IPS-NIHi7 (cell line): Measurements from ENCODE around the gene DCTN1.
"Not testable (repeated sequence)": the region's sequence is repeated elsewhere in the genome, so short reads cannot be mapped to it uniquely, and the experiment has no call there.

Source experiments
- DNase-seq: peaks from one replicate; pipeline ENCODE4 v3.0.0; 2012; ENCODE audit warnings: mixed read lengths; ENCODE audit errors: extremely low spot score

Gene DCTN1

DNA sequence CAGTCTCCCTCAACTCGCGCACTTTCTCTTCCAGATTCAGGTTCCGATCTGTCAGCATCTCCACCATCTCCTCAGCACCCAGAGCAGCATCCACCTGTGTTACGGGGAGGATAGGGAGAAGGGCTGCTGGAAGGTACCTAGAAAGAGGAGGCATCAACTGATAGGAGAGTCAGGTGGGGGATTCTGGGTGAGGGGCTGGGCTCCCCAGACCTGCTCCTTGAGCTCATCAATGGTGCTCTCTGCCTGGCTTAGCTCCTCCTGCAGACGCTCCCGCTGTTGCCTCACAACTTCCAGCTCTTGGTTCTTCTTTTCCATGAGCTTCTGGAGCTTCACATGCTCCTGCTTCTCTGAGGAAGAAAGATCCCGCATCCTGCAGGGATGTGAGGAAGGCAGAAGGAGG is 10.1 kb downstream of the DCTN1 start:
- no peak for DNase-seq

DNA sequence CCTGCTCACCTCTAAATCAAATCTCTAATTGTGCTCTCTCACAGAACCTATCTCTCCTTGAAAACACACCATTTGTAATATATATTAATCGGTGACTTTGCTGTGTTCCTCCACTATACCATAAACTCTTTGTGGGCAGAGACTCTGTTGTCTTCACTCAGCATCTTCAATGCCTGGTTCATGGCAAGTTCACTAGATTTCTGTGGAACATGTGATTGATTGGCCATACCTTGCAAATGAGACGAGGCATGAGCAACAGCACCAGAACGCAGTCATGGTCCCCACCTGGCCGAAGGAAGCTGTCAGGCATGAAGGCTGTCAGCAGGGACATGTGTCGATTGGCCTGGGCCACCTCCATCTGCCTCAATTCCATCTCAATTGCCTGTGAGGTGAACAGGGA is 11.6 kb downstream of the DCTN1 start:
- no peak for DNase-seq

DNA sequence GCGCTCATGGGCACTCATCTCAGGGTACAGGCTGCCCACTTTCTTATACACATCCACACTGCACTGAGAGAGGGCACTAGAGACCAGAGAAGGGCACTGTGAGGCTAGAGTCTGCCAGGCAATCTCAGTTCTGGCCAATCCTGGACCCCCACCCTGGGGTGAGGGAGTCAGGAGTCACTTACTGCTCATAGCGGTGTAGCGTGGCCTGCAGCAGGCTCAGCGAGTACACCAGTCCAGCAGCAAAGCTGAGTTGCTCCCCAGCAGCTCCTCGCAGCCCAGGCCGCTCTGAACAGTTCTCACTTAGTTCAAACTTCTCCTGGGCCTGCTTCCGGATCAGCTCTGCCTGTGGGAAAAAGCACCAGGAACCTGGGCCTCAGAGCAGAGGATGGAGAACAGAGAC is 12.3 kb downstream of the DCTN1 start:
- no peak for DNase-seq

DNA sequence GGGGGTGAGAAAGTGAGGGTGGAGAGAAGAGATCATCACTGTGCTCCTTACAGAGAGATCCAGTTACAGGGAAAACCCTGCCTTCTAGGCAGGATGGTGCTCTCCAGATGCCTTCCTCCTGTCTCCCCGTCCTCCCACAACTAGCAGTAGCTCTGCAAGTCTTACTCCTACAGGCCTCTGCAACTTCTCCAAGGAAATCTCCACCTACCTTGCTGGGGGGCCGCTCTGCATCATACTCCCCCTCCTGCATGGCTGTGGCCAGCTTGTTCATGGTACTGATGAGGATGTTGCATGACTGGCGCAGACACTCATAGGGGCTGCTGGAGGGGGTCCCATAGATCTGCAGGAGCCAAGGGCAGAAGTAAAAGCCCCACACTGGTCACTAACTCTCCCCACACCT is 14.1 kb downstream of the DCTN1 start:
- DNase-seq = no peak

DNA sequence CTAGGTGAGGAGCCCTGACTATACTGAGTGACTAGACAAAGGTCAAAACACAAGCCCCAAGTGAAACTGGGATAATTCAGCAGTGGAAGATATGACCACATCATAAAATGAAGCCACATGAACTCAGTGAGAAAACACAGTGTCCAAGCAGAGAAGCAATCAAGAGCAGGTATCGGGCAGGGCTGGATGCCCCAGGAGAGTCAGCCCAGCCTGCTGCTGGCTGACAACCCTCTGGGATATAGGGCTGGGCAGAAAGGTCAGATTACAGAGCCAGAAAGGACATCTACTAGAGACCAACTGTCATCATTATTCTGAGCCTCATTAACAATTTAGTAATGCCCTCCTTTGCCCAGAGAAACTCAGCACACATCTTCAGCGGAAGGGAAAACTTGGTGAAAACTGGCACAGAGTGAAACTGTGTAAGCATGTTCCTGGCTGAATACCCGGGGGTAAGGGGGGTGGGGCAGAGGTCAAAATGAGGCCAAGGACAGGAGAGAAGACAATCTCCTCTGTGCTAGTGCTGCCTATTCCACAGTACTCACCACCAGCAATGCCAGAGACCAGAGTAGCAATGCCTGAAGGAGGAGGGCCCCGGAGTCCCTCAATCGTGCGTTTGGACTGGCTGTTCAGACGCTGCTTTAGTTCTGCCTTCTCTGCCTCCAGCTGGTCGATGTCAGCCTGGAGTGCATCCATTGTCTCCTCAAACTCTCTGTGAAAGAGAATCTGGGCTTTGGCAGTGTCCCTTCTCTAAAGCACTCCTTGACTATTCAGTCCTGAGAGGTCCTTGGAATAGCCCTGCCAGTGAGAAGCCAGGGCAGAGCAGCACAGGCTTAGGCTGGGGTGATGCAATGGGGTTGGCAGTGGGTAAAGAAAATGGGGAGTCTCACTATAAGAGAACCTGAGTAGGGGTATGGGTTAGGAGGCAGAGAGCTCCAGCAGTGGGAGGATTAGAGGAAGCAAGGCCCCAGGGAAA is 15.3 kb downstream of the DCTN1 start:
- no peak for DNase-seq

DNA sequence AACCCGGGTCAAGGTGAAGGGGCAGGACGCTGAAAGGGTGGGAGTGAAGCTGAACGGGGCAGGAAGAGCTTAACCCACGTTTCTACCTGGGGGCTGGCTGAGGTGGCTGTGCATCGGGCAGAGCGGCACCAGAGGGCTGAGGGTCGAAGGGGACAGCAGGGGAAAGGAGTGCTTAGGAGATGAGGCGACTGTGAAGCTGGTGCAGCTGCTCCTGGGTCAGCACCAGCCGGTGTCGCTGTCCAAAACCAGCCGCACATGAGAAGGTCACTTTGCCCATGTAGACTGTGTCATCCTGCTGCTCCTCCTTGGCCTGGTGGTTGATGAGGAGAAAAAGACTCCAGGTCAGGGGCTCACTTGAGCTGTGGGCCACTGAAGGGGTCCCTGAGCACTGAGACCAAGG is 18.8 kb downstream of the DCTN1 start:
- DNase-seq = no peak

DNA sequence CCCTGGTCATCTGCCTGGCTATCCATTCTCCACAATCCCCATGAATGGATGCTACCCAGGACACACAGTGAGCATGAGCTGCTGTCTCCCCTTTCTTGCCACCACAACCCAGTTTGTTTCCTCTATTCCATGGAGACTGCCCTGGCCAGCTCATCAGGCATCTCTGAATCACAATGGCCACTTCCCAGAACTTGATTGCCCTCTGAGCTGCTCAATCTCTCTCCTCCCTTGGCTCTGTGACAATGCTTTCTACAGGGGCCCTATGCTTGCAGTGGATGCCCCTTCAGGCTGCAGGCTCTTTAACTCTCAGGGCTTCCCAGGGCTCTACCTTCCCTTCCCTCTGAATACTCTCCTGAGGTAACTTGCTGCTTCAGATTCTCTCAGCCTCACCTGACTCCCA is 22.5 kb downstream of the DCTN1 start:
- DNase-seq = peak; percentile 35

DNA sequence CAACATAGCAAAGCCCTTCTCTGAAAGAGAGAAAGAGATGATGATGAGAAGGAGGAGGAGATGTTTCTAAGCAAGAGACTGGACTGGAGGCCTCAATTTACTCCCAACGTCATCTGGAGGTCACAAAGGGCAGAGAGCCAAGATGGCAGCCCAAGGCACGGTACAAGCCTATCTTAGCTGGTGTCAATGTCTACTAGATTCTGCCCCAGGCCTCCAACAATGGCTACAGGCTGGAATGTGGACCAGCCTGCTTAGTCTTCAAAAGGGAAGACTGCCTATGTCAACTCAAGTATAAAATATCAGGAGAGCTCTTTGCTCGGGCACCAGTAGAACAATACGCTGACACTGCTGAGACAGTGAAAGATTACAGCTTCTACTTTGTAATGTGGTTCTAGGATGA is 30.2 kb downstream of the DCTN1 start:
- DNase-seq = no peak

DNA sequence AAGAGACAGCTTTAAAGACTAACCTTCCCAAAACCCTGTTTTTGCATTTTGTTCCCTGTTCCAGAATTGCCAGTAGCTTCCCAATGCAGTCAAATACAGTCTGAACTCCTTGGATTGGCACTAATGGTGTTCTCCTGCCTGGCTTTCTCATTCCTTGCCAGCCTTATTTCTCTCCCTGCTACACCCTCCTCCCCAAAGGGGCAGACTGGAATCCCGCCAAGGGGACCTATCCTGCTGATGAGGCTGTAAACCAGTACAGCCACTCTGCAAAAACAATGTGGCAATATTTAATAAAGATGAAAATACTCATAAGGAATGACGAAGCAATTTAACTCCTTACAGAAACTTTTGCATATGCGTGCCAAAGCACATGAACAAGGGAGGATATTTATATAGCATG is 32.4 kb downstream of the DCTN1 start:
- DNase-seq = no peak

DNA sequence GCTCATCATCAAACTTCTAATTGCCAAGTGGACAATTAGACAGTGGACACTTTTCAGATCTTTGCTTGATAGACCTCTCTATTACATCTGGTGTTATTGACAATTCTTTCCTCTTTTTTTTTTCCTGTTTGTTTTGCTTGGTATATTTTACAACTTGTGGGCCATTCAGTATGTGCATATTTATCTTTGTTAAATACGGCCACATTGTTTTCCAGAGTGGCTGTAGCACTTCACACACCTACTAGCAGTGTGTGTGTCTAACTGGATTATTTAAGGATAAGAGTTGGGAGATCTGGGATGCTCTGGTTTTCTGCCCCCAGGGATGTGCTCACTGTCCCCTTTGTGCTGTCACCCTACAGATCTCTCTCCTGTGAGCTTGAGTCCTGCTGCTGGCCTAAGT is 32.8 kb downstream of the DCTN1 start:
- DNase-seq = no peak

DNA sequence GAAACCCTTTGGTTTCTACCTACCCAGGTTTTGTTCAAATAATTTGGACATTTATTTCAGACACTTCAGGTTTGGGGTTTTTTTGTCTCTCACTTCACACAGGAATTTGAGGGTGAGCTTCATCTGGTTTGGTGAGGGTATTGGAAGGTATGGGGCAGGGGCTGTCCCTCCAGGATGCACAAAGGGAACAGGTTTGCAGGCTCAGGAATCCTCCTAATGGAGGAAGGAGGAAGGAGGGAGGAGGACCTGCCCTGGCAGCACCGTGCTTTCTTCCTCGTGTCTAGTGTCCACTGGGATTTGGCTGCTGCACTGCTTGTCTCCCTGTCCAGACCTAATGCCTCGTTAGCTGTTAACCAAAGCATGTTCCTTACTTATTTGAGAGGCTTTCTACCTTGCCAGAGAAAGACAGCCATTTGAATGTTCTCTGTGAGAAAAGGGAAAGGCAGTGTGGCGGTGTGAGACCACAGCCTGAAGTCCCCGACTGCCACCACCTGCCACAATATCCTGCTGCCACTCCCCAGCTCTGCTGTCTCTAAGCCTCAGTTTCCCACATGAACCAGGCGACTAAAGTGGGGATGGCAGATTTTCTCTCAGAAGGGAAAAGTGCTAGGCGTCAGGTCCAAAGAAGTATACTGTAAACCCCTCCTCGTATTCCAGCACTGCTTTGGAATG is 34.7 kb downstream of the DCTN1 start:
- DNase-seq = no peak

DNA sequence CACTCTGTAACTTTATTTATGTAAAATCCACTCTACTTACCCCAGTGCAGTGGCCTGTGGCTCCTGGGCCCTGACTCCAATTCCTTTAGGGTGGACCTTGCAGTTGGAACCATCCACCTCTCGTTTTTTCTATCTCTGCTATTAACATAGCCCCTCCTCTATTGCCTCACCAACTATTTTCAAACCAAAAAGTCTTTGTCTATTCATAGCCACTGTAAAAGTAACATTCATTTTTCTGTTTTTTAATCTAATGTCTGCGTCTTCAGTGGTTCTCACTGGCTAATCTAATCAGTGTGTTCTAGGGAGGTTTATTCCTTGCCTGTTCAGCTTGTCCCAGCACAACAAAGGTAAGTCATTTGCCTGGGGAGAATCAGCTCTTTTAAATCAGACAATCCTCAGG is 36.8 kb downstream of the DCTN1 start, which contains the start of gene SLC4A5:
Gene SLC4A5, minus strand, starts transcription at position 101 of the 400 bp plus-strand sequence. CDS start 28,393 bp downstream, outside the sequence.
- no peak for DNase-seq

DNA sequence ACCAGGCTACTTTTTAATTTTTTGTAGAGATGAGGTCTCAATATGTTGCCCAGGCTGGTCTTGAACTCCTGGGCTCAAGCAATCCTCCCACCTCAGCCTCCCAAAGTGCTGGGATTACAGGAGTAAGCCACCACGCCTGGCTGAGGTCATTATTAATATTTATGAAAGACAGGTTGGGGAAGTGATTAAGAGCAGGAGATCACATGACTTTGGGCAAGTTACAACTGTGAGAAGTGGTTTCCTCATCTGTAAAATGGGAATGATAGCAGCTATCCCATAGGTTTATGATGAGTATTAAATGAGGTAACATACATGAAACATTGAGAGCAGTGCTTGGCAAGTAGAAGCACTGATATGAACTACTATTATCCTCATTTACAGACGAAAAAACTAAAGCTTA is 43.9 kb downstream of the DCTN1 start:
- DNase-seq = not testable (repeated sequence)

DNA sequence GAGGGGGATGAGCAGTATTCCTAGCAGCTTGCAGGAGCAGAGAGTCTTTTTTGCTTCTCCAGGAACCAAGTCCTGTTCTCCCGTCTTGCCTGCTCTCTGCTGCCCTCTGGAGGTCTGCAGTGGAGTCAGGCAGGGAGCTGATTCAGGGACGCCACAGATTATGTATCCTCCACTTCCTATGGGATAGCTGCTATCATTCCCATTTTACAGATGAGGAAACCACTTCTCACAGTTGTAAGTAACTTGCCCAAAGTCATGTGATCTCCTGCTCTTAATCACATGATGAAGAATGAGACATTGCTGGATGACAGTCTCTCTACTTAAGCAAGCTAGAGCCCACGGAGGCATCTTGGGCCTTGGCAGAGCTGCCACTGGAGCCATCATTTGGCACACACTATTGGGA is 45.2 kb downstream of the DCTN1 start:
- DNase-seq = peak; percentile 91

DNA sequence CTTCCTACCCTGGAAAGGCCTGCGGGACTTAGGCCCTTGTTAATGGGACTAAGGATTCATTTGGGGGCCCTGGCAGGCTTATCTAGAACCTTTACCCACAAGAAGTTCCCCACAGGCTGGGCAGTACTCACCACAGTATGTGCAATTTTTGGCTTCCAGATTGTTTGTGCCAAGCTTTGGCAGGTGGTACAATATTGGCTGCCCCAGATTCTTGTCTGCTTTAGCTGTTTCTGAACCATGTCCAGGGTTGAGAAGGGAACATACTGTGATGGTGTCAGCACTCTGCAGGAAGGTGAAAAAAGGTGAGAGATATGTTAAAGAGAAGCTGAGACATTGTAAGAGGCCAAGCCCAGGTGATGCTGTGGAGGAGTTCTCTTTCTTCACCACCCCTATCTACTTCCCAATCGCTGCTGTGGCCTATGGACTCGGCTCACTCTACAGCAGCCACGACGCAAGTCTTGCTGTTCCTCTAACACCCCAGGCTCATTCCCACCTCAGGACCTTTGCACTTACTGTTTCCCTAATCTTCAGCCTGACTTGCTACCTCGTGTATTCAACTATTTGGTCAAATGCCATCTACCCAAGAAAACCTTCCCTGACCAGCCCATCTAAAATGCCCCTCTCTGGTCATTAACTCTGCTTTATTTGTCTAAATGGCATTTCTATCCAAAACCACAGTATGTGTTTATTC is 46.1 kb downstream of the DCTN1 start:
- no peak for DNase-seq

DNA sequence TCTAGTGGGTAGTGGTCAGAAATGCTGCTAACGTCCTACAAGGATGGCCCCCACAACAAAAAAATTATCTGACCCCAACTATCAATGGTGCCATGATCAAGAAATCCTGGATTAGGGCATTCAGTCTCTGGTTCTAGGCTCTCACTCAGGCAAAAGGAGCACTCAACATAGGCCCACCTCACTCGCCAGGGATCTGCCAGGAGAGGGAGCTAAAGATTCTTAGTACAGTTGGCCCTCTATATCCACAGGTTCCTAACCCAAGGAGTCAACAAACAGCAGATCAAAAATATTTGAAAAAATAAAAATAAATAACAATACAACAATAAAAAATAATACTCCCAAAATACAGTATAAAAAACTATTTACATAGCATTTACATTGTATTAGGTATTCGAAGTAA is 46.9 kb downstream of the DCTN1 start:
- DNase-seq = peak; percentile 75

DNA sequence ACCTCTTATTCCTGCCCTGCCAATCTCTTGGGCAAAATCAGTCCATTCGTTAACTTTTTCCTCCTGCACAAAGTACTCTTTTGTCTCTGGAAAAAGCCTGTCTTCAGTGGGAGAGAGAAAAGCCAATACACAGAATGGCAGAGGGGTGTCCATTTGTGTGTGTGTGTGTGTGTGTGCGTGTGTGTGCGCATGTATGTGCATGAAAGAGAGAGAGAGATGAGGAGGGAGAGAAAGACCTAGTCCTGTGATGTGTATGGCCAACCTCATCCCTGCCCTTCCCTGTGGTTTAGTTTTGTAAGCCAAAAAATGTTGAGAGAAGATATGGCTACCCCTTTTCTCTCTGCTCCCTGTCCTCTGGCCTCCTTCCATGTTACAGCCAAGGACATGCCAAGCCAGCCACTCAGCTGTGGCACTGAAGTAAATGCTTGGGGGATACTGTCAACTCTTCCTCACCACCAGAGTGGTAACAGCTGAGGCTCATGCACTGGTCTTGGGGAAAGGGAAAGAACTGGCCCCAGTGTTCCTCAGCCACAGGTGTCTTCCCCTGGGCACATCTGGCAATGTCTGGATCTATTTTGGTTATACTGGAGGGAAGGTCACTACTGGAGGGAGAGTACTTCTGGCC is 47.4 kb downstream of the DCTN1 start:
- DNase-seq = no peak

DNA sequence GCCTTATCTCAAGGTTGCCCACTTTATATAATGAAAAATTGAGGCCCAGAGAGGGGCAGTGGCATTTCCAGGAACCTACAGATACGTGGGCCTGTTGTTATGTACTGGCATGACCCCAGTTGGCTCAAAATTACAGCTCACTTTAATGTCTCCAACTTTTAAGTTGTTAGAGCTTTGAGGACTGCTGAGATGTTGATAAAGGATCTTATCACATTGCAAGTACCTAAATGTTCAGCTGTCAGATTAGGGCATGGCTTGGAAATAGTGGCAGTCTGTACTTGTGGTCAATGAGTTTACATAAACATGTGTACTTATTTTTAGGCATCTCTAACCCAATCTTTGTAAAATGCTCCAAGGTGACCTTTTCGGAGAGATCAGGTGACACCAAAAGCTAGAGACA is 51.5 kb downstream of the DCTN1 start:
- no peak for DNase-seq

DNA sequence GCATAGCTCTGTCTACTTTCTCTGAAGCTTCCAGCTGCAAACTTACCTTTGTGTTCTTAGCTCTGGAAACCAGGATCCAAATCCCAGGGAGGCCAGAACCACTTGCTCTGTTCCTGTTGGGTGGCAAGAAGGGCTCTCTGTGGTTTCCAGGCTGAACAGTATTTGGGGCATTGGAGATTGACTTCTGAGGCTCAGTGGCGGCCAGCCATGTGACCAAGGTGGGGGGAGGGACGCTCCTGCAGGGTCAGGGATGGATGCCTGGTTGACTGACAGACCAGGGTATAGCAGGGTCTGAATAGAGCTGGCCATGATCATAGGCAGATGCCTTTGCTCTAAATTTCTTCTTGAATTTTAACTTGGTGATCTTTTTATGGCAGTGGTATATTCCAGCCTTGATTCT is 52.0 kb downstream of the DCTN1 start:
- peak; percentile 63 for DNase-seq

DNA sequence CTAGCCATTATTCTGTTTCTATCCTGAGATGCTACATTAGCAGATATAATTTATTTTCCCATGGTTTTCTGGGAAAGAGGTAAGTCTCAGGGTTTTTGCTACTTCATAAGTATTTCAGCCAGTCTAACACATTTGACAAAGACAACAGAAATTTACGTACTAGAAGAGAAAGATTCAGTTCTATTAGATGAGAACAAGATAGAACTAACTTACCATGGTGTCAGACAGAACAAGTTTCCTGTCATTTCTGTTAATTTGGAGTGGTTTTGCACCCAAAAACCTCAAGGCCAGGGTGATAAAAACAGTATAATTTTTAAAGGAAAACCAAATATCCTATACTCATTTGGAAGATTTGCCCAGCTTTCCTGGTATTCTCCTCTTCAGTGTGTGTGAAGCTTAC is 52.5 kb downstream of the DCTN1 start:
- DNase-seq = no peak

DNA sequence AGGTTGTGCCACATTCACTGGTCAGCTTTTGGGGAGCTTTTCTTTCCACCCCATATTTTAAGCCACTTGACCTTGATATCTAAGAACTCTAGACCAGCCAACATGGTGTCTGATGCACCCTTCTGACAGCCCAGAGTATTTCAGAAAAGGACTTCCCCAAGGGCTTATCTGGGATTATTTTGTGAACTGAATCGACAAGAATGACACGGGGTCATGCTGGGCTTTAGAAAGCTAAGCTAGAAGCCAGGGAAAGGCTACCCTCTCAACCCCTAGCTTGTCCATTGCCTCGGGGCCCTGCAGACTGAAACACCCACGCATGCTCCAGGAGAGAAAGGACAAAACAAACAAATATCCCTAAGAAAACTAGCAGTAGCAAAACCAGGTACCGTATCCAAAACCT is 52.9 kb downstream of the DCTN1 start:
- no peak for DNase-seq

DNA sequence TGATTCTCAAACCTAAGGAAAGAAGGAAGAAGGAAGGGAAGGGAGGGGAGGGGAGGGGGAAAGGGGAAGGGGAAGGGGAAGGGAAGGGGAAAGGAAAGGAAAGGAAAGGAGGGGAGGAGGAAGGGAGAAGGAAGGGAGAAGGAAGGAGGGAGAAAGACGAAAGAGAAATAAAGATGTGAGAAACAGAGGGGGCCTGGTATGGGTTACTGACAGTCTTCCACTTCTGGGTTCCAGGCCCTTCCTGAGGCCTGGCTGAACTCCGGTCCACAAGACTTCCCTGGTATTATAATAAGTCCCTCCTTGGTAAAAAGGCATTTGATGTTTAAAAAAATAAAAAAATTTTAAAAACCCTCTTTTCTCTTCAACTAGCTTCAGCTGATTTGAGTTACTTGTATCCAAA is 54.3 kb downstream of the DCTN1 start:
- no peak for DNase-seq
